Measurements from ENCODE around the gene CRHR2.

Gene CRHR2

DNA sequence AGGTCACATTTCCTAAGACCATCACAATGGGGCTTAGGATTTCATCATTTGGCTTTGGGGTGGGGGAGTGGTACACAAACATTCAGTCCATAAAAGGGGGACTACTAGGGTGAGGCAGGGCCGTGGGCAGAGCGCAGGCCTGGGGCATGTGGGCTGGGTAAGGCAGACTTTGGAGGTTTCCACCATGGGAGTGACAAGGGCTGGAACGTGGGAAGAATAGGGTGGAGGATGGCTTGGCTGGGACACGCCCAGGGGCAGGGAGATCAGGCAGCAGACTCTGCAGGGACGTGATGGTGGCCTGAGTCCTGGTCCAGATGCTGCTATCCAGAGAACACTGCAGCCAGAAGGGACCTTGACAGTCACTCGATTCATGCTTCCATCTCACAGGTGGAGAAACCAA lies 24.7 kb upstream of the CRHR2 start:
- DNase-seq = no peak

DNA sequence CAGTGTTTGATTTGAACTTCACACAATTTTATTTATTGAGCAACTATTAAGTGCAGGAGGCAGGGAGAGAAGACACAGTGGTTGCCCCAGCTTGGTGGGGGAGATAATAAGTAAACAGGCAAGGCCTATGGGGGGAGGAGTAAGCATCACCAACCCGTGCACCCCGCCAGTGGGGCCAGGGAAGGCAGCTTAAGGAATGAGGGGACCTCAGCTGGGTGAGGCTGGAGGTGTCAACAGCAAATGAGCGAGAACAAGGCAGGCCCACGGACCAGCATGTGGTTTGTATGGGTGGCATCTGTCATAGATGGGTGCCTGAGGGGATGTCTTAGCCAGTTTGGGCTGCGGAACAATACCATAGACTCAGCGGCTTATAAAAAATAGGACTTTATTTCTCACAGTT lies 24.1 kb upstream of the CRHR2 start:
- no peak for DNase-seq

DNA sequence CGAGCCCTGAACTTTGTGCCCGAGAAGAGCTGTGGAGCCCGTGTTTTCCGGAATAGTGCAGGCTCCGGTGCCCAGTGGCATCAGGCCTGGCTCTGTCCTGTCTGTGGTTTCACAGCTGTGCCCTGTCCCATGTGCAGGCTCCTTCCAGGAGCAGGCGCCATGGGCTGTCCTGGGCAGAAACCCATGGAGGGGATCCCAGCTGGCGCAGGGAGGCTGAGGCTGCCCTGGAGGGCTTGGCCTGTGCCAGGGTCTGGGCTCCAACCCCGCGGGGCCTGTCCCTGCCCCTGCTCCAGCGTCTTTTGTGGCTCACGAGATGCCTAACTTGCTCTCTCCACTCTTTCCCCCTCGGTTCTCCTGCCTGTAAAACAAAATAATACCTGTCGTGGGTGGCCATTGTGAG lies 23.3 kb upstream of the CRHR2 start:
- DNase-seq = no peak

DNA sequence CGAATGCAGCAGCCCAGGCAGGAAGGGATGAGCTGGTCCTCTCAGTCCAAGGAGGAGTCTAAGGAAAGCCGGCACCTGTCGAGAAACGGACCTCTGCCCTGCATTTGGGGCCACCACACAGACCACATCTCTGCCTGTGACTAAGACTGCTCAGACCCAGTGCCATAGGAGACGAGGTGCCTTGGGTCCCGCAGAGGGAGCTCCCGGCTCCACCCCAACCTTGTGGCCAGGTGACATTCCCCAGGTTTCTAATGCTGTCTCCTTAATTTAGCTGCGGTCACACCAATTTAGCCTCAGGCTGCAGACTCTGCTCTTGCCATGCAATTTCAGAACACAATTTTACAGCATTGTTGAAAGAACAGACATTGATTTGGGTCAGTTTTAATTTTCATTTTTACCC lies 22.8 kb upstream of the CRHR2 start:
- DNase-seq = no peak

DNA sequence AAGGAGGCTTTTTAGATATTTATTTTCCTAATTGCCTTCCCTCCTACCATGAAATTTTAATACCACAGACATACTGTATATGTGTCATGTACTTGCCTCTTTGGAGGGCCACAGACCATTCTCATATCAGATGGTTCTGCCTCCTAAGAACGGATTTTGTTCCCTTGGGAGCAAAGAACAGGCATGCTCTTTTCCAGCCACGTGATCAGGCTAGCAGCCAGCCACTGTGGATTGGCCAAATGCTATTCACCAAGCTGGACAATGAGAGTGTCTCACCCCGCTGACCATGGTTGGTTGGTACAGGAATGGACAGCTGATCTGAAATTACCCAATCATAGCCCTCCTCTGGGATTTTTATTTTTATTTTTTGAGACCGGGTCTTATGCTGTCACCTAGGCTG lies 21.5 kb upstream of the CRHR2 start:
- no peak for DNase-seq

DNA sequence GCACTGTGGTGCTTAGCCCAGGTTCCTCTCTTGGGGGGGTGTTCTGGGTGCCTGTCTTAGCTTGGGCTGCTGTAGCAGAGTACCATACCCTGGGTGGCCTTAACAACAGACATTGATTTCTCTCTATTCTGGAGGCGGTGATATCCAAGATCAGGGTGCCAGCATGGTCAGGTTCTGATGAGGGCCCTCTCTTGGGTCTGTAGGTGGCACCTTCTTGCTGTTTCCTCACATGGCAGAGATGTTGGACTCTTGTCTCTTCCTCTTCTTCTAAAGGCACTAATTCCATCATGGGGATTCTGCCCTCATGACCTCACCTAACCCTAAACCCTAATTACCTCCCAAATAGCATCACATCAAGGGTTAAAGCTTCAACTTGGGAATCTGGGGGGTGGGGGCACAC lies 19.9 kb upstream of the CRHR2 start:
- no peak for DNase-seq

DNA sequence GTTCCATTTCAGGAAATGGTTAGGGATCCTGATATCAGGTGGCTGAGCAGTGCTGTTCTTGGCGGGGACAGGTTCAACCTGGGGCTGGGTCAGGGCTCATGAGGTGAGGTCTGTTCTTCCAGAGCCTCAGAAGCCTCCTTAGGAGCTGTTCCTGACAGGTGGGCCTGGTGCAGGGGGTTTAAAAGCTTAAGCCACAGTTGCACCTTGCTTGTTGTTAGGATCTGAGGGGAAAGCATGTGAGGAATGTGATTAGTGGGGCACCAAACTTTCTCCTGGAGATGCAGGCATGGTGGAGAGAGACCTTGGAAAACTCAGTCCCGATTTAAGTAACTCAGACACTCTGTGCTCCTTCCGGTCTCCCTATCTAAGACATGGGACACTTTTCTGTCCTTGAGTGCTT lies 18.7 kb upstream of the CRHR2 start:
- no peak for DNase-seq

DNA sequence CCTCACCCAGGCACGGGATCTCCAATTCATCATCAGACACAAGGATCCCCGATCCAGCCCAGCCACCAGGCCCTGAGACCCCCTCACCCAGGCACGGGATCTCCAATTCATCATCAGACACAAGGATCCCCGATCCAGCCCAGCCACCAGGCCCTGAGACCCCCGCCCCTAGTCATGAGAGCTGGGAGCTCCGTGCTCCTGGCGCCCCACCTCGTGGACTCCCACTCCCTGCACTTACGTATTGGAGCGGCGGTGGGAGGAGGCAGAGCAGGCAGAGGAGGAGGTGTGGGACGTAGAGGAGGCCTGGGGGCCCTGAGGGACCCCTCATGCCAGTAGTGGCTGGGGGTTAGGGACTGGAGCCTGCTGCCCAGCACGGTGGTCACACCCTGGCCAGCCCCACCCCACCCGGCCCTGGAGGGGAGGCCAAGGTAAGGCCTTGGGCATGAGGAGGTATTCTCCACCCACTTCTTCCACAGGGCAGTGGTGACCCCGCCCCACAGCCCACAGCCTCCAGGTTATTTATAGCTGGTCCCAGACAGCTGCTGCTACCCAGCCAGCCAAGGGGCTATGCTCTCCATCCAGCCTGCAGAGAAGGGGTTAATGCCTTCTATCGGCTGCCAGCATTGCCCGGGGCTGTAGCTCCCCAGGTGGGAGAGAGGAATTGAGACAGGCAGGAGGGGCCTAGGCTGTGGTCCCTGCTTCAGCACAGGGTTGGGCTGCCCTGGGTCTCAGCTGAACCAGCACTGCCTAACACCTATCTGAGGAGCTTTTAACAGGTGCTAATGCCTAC lies 17.6 kb upstream of the CRHR2 start:
- no peak for DNase-seq

DNA sequence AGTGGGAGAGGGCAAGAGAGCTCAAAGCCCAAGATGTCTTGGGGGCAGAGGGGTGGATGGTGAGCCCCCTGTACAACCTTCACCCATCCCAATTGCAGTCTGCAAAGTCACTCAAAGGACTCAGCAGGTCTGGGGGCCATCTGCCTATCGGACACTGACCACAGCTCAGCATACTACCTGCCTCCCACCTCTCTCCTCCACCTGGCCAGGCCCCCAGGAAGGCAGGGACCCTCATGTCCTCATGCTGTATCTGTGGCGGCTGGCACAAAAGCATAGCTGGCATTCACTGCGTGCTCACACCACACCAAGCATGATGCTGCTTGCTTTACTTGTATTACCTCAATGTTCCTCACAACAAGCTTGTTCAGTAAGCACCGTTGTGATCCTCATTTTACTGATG lies 16.2 kb upstream of the CRHR2 start:
- DNase-seq = no peak

DNA sequence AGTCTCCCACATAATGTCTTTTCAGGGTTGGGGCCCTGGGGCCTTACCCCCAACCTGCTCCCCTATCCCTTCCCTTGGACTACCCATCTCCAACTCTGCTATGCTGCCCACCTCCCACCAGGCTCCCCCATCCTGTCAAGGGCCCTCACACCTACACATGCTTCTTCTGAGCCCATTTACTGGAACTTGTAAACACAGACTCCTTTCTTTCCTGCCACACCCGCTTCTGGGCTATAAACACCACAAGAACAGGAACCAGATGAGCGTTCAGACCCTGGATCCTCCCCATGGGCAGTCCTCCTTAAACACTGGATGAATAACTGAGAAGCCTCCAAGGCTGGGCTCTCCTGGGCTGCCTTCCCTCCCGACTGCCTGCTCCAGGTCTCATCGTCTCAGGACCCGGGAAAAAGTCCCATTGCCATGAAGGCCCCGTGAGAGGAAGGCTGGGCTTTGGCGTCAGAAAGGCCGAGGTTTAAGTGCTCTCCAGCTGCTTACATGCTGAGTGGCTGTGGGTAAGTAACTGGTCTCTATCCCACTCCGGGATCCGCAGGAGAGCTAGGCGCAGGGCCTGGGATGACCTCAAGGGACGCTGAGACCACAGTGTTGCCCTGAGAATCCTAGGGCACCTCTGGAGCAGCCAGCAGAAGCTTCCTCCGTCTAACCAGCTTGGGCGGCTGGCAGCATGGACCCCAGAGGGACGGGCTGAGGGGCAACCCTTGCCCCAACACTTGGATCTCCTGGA lies 15.6 kb upstream of the CRHR2 start:
- no peak for DNase-seq

DNA sequence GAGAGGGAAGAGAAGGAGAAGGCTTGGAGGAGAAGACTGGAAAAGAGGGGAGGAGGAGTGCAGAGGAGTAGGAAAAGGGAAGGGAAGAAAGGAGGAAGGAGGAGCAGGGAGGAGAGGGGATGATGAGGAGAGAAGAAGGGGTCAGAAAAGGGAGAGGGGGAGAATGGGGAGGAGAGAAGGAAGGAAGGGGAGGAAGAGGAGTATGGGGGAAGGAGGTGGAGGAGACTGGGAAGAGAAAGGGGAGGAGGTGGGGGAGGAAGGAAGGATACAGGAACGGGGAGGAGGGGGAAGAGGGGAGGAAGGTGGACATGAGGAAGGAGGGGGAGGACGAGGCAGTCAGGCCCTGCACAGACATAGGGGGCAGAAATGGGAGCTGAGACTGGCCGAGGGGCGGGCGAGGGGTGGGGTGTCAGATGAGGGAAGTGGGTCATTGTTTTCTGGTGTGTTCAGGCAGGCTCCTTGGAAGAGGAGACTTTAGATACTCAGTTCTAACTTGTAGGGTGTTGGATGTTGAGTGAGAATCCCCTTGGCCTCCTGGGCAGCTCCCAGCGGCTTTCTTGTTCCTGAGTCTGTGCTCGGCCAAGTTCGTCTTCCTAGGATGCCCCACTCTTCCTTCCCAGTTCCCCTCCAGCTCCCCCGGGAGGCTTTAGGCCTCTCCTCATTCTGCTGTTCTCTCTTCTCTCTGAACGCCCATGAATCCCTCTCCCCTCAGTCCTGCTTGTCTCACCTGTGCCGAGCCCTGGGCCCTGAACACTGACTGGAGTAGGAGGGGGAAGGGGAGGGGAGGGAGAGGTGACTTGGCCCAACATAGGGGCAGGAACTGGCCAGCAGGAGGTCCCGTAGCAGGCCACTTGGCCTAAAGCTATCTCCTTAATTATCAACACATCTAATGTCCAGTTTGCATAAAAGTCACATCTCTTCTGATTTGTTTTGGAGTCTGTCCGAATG lies 12.8 kb upstream of the CRHR2 start:
- DNase-seq = no peak

DNA sequence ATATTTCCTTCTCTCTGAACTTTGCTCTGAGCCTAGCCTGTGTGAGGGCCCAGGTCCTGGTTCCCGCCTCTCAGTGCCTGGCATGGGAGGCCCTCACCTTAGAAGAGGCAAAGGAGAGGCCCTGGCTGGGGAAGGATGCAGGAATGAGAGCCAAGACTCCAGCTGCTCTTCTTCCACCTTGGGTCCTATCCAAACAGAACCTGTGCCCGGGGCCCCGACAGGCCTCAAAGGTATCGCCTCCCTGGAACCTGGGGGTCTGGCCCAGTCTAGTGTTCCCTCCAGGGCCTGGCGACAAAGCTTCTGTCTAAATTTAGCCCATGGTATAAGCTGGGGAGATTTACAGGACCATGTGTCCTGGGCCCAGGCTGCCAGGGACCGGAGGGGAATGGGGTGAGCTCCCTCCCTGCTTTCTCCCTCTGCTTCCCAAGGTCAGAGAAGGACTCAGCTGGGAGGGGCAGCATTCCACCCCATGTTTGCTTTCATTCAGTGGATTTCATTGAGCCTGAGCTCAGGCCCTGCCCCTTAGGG lies 12.0 kb upstream of the CRHR2 start:
- no peak for DNase-seq

DNA sequence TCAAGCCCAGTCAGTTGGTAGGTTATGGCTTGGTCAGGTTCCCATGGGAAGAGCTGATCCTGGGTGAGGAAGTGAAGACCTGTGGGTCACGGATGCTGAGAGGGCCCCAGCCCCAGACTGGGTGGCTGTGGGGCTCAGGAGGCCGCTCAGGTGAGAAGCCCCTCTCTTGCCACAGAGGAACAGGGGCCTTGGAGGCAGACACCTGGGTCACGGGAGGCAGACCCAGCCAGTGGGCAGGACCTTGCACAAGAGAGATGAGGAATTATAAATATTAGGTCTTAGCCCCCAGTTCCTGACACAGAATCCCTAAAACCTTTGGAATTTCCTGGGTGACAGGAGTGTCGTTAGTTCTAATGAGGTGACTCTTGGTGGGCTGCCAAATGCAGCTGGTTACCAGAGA lies 10.6 kb upstream of the CRHR2 start:
- no peak for DNase-seq

DNA sequence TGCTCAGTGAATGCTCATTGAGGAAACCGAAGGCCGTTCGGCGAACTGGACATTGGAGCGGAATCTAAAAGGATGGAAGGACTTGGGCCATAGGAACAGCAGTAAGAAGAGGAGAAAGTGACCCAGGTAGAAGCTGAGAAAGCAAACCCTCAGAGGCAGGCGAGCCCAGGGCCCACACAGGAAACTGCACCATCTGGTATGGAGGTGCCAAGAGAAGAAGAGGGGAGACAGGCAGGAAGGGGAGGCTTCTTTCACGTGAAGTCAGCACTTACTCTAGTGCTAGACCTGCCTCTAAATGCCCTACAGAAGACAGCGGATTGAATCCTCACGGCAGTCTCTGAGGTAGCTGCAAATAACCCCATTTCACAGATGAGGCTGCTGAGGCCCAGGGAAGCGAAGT lies 10.2 kb upstream of the CRHR2 start:
- no peak for DNase-seq

DNA sequence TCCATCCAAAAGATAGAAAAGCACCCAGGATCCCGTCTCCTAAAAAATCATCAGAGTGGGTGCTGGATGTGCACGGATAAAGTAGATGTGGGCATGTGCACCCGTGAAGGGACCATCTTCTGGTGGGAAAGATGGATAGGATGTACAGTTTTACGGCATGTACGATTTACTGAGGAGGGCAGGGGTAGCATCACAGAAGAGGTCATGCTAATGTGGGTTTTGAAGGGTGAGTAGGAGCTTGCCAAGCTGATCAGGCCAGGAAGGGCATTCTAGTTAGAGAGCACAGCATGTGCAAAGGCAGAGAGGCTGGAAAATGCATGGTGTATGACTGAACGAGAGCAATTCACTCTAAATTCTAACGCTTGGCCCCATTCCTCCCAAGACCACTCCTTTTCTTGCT lies 7.8 kb upstream of the CRHR2 start:
- DNase-seq = no peak

DNA sequence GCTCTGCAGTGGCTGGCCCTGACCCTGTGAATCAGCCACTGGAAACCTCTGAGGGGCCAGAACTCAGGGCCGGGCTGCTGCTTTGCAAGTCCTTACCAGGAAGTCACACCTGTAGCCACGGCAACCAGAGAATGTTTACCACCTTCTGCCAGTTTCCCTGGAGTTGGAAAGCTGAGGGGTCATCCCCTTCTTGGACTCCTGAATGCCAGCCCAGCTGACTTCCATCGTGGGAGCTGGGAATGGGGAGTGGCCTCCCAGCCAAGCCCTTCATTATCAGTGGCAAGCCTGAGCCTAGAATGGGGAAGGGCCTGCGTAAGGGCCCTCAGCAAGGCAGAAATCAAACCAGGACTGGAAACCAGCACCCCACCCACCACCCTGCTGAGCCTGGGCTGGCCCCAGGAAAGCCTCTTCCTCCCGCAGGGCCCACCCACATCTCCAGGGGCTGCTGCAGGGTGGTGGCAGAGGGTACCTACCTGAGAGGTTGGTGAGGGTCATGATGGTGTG lies 6.5 kb upstream of the CRHR2 start:
- DNase-seq = no peak

DNA sequence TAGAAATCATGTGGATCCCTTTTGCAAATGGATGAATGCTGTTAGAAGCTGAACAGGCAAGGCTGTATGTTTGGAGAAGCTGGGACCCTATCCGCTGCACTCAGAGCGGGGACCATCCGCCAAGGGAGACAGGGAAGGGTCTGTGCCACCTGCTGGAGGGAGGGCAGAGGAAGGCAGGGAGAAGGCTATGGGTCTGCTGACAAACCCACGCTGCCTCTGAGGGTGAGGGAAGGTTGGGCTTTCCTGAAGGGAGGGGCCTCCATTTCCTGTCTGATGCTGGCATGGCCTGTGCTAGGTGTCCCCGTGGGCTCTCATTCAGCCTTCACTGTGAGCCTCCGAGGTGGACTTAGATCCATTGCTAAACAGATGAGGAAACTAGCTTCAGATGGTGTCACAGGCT lies 5.3 kb upstream of the CRHR2 start:
- no peak for DNase-seq

DNA sequence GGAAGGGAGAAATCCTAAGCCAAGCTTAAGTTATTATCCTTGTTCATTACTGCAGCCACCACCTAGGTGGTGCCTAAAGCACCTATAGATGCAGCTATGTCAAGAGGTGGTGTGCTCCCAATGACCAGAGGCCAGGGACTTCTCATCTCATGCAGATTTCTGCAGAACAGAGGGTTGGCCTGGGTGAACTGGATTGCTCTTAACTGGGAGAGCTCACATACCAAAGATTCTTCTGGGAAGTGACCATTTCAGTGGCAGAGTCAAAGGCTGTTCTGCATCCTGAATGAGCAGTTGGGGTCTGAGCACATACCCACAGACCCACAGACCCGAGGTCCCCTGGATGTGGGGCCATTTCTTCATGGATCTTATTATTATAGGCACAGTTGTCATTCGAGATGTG lies 2.1 kb upstream of the CRHR2 start:
- no peak for DNase-seq

DNA sequence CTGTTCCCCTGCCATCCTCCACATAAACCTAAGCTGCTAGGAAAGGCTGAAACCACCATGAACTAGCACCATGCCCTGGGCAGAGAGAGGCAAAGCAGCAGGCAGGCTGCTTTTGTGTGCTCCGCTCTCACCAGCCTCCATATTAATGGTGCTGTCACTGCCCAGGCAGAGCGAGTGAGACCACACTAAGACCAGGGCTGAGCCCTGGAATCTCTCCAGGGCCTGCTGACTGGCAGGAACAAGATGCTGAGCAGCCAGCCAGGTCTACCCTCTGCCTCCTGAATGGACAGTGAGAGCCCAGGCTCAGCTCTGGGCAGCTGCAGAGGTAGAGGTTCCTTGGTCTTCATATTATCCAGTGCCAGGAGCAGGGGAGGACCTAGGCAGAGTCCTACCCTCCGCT lies 1.6 kb upstream of the CRHR2 start:
- no peak for DNase-seq

DNA sequence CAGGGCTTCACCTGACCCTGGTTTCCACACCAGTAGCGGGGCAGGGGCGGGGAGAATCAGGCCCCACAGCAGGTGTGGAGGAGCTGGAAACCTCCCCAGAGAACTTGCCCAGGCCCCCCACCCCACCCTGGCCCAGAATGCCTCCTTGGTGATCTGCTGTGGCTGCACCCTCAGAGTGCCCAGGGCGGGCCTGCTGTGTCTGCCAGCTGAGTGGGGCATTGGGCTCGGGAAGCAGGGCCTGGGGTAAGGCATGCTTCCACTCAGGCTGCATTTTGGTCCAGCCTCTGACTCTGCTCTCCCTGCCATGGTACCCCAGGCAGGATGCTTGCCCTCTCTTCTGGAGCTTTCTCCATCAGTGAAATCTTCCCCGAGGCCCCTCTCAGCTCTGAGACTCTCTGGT lies 1.1 kb upstream of the CRHR2 start:
- no peak for DNase-seq

DNA sequence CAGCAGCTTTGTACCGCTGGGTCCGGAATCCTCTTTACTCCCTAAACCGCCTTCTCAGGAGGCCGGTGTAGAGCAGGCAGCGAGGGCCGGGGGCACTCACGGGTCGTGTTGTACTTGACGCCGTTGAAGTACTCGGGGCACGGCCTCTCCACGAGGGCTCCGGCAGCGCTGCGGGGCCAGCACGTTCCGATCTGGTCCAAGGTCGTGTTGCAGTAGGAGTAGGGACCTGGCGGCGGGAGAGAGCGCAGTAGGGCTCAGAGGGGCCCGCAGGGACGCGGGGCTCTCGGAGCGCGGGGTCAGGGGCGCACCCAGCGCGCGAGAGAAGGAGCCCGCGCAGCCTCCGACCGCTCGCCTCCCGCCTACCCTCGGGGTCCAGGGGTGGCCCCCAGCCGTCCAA lies 443 bp downstream of the CRHR2 start:
- no peak for DNase-seq

DNA sequence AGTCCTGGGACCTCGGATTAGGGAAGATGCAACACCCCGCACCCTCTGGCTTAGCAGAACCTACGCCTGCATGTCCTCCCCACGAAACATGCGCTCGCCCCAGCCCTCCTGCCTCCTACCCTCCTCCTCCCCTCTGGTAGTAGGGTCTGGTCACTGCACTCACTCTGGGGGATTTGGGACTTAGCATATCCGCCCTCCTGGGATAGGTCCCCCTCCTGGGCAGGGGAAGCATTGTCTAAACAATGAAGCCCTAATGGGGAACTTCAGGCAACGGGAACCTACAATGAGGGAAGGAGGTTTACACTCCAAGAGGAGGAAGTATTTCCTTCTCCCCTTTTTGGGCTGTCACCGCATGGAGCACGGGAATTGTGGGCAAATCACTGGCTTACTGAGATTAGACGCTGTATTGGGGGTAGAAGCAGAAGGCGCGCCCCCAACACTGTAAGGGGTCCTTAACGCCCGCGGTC lies 892 bp downstream of the CRHR2 start:
- DNase-seq = no peak

DNA sequence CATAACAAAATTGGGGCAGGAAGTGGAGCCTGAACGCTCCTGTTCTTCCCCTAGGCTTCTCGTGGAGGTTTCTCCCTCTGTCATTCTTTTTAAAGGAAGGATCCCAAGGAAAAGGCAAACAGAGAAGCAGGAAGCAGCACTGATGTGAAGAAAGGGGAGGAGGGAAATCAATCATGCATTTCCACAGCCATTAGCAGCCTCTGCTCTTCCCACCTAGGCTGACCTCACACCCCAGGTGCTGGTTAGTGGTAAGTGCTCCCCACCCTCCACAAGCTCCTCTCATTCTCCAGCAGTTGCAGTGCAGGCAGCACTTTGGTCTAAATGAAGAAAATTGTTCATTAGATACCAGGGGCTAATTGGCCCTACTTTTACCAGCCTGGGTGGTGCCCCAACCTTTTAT lies 2.6 kb downstream of the CRHR2 start:
- no peak for DNase-seq

Data from fibroblast of skin of scalp (primary cell).